Psoas muscle (tissue), 8 donors: ENCODE measurements around the gene IL1R2. TPM values are rescaled to one million over a fixed set of nuclear protein-coding genes. Genes with fewer than 3 reads are reported as not detected.

ENCODE experiments used
- ATAC-seq, 4 donors: fragments of 200-7000 bp; cut with Tn5 transposase; one replicate each; pipeline ENCODE4 v1.9.1; 2020; ENCODE audit warnings: moderate library complexity in 3 of 4, mild to moderate bottlenecking in 2 of 4
- DNase-seq, 2 donors: peaks; one replicate each; pipeline ENCODE4 v3.0.0-alpha.2; 2020
- H3K27ac ChIP-seq: fragments of 200-600 bp; one replicate; pipeline ENCODE4 v1.8.0; 2022
- H3K27me3 ChIP-seq, 3 donors: fragments of 200-600 bp in 1 of 3; one replicate each; pipeline versions ENCODE4 v1.6.1 to v1.8.0; 2013 to 2022; ENCODE audit warnings: low read length in 2 of 3, mild to moderate bottlenecking in 2 of 3, moderate library complexity in 1 of 3; ENCODE audit not compliant: insufficient read depth in 3 of 3
- H3K36me3 ChIP-seq, 2 donors: fragments of 200-600 bp in 1 of 2; one replicate each; pipeline versions ENCODE4 v1.6.1 to v1.8.0; 2013 to 2022; ENCODE audit warnings: low read depth in 1 of 2, mild to moderate bottlenecking in 1 of 2, moderate library complexity in 1 of 2; ENCODE audit not compliant: insufficient read depth in 1 of 2
- H3K4me1 ChIP-seq: fragments of 200-600 bp; one replicate; pipeline ENCODE4 v1.8.0; 2022
- H3K4me3 ChIP-seq: fragments of 200-600 bp; one replicate; pipeline ENCODE4 v1.8.0; 2022; ENCODE audit warnings: mild to moderate bottlenecking
- H3K9me3 ChIP-seq: fragments of 200-600 bp; one replicate; pipeline ENCODE4 v1.8.0; 2022
- CTCF ChIP-seq: fragments of 200-600 bp; IDR thresholded peaks from one replicate; pipeline ENCODE4 v1.8.0; 2022; ENCODE audit warnings: antibody characterized with exemption
- WGBS, 3 donors: extraction: QIAGEN DNeasy Blood & Tissue Kit; methylation state at CpG; one replicate each; pipeline versions ENCODE4 v1.1.6 to v1.1.7; 2013; 5-methylcytosine and 5-hydroxymethylcytosine counted together
- intact Hi-C, 2 donors: fragments of 100-400 bp; cut with DNase I; formaldehyde crosslinking; loops; one replicate each; pipeline versions ENCODE4 v1.11.0 to v1.14.2; 2022
- polyA plus RNA-seq, 3 donors: library from polyadenylated mRNA; stranded (reverse); fragments of 200-250 nt; gene quantifications; one replicate each; pipeline ENCODE4 v1.2.3, GENCODE V29; 2013
- total RNA-seq, 4 donors: library from RNA; stranded (reverse); fragmentation: NEBNext Ultra II Directional in 2 of 4; extraction: Animal tissue kit (Norgen Biotek cat#: 25700) in 2 of 4; gene quantifications; one replicate each; pipeline versions ENCODE4 v1.2.1 to v1.2.4, GENCODE V29; 2021 to 2023
- donor health status: healthy with polysubstance abuse.
- donor health status: DM: no; HTN: no; CAD: no; lungs with moderate emphysema.
- donor health status: Bipolar disorder and iron deficiency.
- donor health status: healthy.
- donor health status: DM: yes; HTN: yes; CAD: no.
- donor health status: DM: no; HTN: no; CAD: no.
- donor health status: DM: no; HTN: no; CAD: no.
- donor health status: DM: yes; HTN: yes; CAD: no.

IL1R2 gene
- total and polyA plus RNA-seq, 7 donors = 0.41 to 3.4 (median 1.3) TPM

- WGBS, 3 donors = 50 to 51% (median 51%) methylated on average over 6 of the region's 6 CpGs
- H3K4me3 ChIP-seq = no peak overlapping the region
Observed at GRCh38 chr2:102021779-102022178, 30.0 kb downstream of the IL1R2 start.

GRCh38 chr2:102022884-102023539 lies 31.3 kb downstream of the IL1R2 start:
- Histone ChIP-seq H3K4me3 (no peak overlapping the region), H3K27ac (no peak overlapping the region), H3K4me1 (peaks cover 24% of the 10 kb centered on the region), H3K36me3 (no peaks in the 10 kb centered on the region), H3K9me3 (no peaks in the 10 kb centered on the region), H3K27me3 (no peaks in the 10 kb centered on the region)
- intact Hi-C loops = loop anchor here (5.0 to 10.0 kb wide), 4 partner anchors 34 to 422 kb away; partner anchors contain the start of gene IL18R1 (in 1 of the 2)
- DNase-seq (no peak), ATAC-seq (no peak)
- TF ChIP-seq CTCF = no peak
- WGBS, 3 donors = 85 to 96% (median 91%) methylated on average over 4 of the region's 4 CpGs

More at GRCh38 chr2:102021779-102022178, 30.0 kb downstream of the IL1R2 start:
- DNase-seq (no peak), ATAC-seq (no peak)
- TF ChIP-seq CTCF = no peak
- no peaks in the 10 kb centered on the region for H3K36me3 ChIP-seq
- peaks cover 19% of the 10 kb centered on the region for H3K4me1 ChIP-seq
- intact Hi-C loops = loop anchor here (1.0 to 10.0 kb wide), 6 partner anchors 36 to 423 kb away; partner anchors contain the start of gene IL18R1 (in 1 of the 2)
- H3K9me3 ChIP-seq = no peaks in the 10 kb centered on the region
- H3K27ac ChIP-seq = no peak overlapping the region
- no peaks in the 10 kb centered on the region for H3K27me3 ChIP-seq

GRCh38 chr2:102024410-102024809 lies 32.6 kb downstream of the IL1R2 start:
- 96 to 98% (median 97%) methylated on average over 12 of the region's 12 CpGs for WGBS, 3 donors
- H3K27me3 ChIP-seq = no peaks in the 10 kb centered on the region
- ATAC-seq (no peak), DNase-seq (no peak)
- no peak for TF ChIP-seq CTCF
- intact Hi-C loops = loop anchor here (5.0 to 10.0 kb wide), 4 partner anchors 33 to 420 kb away; partner anchors contain the start of gene IL18R1 (in 1 of the 2)
- no peaks in the 10 kb centered on the region for H3K9me3 ChIP-seq
- no peak overlapping the region for H3K4me3 ChIP-seq
- H3K4me1 ChIP-seq = peaks cover 24% of the 10 kb centered on the region
- H3K36me3 ChIP-seq = no peaks in the 10 kb centered on the region
- H3K27ac ChIP-seq = no peak overlapping the region

GRCh38 chr2:102025016-102025501 lies 33.3 kb downstream of the IL1R2 start:
- Histone ChIP-seq H3K4me1 (peaks cover 24% of the 10 kb centered on the region), H3K4me3 (no peak overlapping the region), H3K9me3 (no peaks in the 10 kb centered on the region), H3K27me3 (no peaks in the 10 kb centered on the region), H3K27ac (no peak overlapping the region), H3K36me3 (no peaks in the 10 kb centered on the region)
- ATAC-seq (no peak), DNase-seq (no peak)
- WGBS, 3 donors = 68 to 87% (median 77%) methylated on average over 1 of the region's 1 CpG
- intact Hi-C loops = loop anchor here in 1 of 2 donors (10.0 kb wide), 2 partner anchors 330 to 420 kb away; partner anchors contain the start of gene IL18R1
- no peak for TF ChIP-seq CTCF
